Mucosa of rectum (tissue), 2 donors: ENCODE results near the gene ATP2C1.
"Not testable (repeated sequence)": the region's sequence is repeated elsewhere in the genome, so short reads cannot be mapped to it uniquely, and the experiment has no call there.

Source experiments
- H3K27ac ChIP-seq, 2 donors: one replicate each; pipeline ENCODE4 v1.7.0; 2013; ENCODE audit warnings: inconsistent platforms in 2 of 2, low read depth in 2 of 2, low read length in 2 of 2
- H3K27me3 ChIP-seq, 2 donors: one replicate each; pipeline ENCODE4 v1.7.0; 2013; ENCODE audit warnings: low read length in 2 of 2; ENCODE audit not compliant: control insufficient read depth in 2 of 2, insufficient read depth in 2 of 2
- H3K36me3 ChIP-seq, 2 donors: one replicate each; pipeline ENCODE4 v1.7.0; 2013; ENCODE audit warnings: low read length in 2 of 2; ENCODE audit not compliant: control insufficient read depth in 2 of 2, insufficient read depth in 2 of 2
- H3K4me1 ChIP-seq, 2 donors: one replicate each; pipeline ENCODE4 v1.7.0; 2013; ENCODE audit warnings: low read length in 2 of 2, mild to moderate bottlenecking in 1 of 2; ENCODE audit not compliant: control insufficient read depth in 2 of 2, insufficient read depth in 2 of 2
- H3K4me3 ChIP-seq, 2 donors: one replicate each; pipeline ENCODE4 v1.7.0; 2013; ENCODE audit warnings: low read length in 2 of 2
- H3K9ac ChIP-seq, 2 donors: one replicate each; pipeline ENCODE4 v1.7.0; 2013; ENCODE audit warnings: low read length in 2 of 2, low read depth in 1 of 2, mild to moderate bottlenecking in 1 of 2
- H3K9me3 ChIP-seq, 2 donors: one replicate each; pipeline ENCODE4 v1.7.0; 2013; ENCODE audit warnings: low read length in 2 of 2; ENCODE audit not compliant: control insufficient read depth in 2 of 2
- donor health status: healthy.
- donor health status: Normal muscosa, but diverticular disease.

ATP2C1 gene

GRCh38 chr3:130857336-130858026 is 36.4 kb upstream of the ATP2C1 start:
- Histone ChIP-seq H3K36me3 (no peaks in the 10 kb centered on the region), H3K27ac (no peak overlapping the region), H3K4me3 (no peak overlapping the region), H3K27me3 (no peaks in the 10 kb centered on the region), H3K9ac (no peak overlapping the region), H3K4me1 (no peaks in the 10 kb centered on the region), H3K9me3 (no peaks in the 10 kb centered on the region)

- H3K9me3 ChIP-seq, H3K27ac ChIP-seq, H3K4me1 ChIP-seq, H3K36me3 ChIP-seq, H3K27me3 ChIP-seq, H3K9ac ChIP-seq, H3K4me3 ChIP-seq: not testable (repeated sequence)
These were observed 31.8 kb upstream of the ATP2C1 start for GRCh38 chr3:130862130-130862529.

- Histone ChIP-seq H3K27me3 (no peaks in the 10 kb centered on the region), H3K4me1 (no peaks in the 10 kb centered on the region), H3K36me3 (no peaks in the 10 kb centered on the region), H3K9ac (no peak overlapping the region), H3K9me3 (no peaks in the 10 kb centered on the region), H3K4me3 (no peak overlapping the region), H3K27ac (no peak overlapping the region)
These were observed 28.4 kb upstream of the ATP2C1 start for GRCh38 chr3:130865489-130865888.

GRCh38 chr3:130866327-130866726 is 27.6 kb upstream of the ATP2C1 start:
- Histone ChIP-seq H3K27ac (no peak overlapping the region), H3K36me3 (no peaks in the 10 kb centered on the region), H3K27me3 (no peaks in the 10 kb centered on the region), H3K4me3 (no peak overlapping the region), H3K4me1 (no peaks in the 10 kb centered on the region), H3K9me3 (no peaks in the 10 kb centered on the region), H3K9ac (no peak overlapping the region)

- Histone ChIP-seq H3K36me3 (no peaks in the 10 kb centered on the region), H3K4me3 (no peak overlapping the region)
These were observed 23.5 kb upstream of the ATP2C1 start for GRCh38 chr3:130870423-130870822.

GRCh38 chr3:130876594-130876993 is 17.3 kb upstream of the ATP2C1 start:
- Histone ChIP-seq H3K36me3 (no peaks in the 10 kb centered on the region), H3K27ac (no peak overlapping the region), H3K27me3 (no peaks in the 10 kb centered on the region), H3K4me3 (no peak overlapping the region), H3K4me1 (no peaks in the 10 kb centered on the region), H3K9me3 (peaks cover 4 to 6% of the 10 kb centered on the region in 2 donors), H3K9ac (no peak overlapping the region)

More at GRCh38 chr3:130870423-130870822, 23.5 kb upstream of the ATP2C1 start:
- no peak overlapping the region for H3K27ac ChIP-seq
- H3K9me3 ChIP-seq, result no peaks in the 10 kb centered on the region
- H3K9ac ChIP-seq, result no peak overlapping the region
- H3K27me3 ChIP-seq, result no peaks in the 10 kb centered on the region
- no peaks in the 10 kb centered on the region for H3K4me1 ChIP-seq

- H3K9me3 ChIP-seq, result peaks cover 4 to 6% of the 10 kb centered on the region in 2 donors
These were observed 15.4 kb upstream of the ATP2C1 start for GRCh38 chr3:130878464-130878863.

GRCh38 chr3:130889416-130889946 is 4.4 kb upstream of the ATP2C1 start:
- H3K9ac ChIP-seq, result no peak overlapping the region
- H3K36me3 ChIP-seq, result no peaks in the 10 kb centered on the region
- H3K27ac ChIP-seq, result no peak overlapping the region
- H3K27me3 ChIP-seq, result no peaks in the 10 kb centered on the region
- peaks cover 2% of the 10 kb centered on the region in 2 donors for H3K4me1 ChIP-seq
- no peaks in the 10 kb centered on the region for H3K9me3 ChIP-seq
- H3K4me3 ChIP-seq, result no peak overlapping the region

More at GRCh38 chr3:130878464-130878863, 15.4 kb upstream of the ATP2C1 start:
- H3K27ac ChIP-seq, result no peak overlapping the region
- no peak overlapping the region for H3K9ac ChIP-seq
- no peaks in the 10 kb centered on the region for H3K4me1 ChIP-seq
- no peak overlapping the region for H3K4me3 ChIP-seq
- no peaks in the 10 kb centered on the region for H3K27me3 ChIP-seq
- no peaks in the 10 kb centered on the region for H3K36me3 ChIP-seq

- H3K36me3 ChIP-seq, result no peaks in the 10 kb centered on the region
- peaks cover 2 to 11% of the 10 kb centered on the region in 2 donors for H3K4me1 ChIP-seq
- peak overlapping the region; percentile 91 to 96 for H3K4me3 ChIP-seq
- no peaks in the 10 kb centered on the region for H3K27me3 ChIP-seq
- H3K27ac ChIP-seq, result peak overlapping the region; percentile 98 to 99
- no peaks in the 10 kb centered on the region for H3K9me3 ChIP-seq
- peak overlapping the region; percentile 98 to 100 for H3K9ac ChIP-seq
These were observed 1.0 kb upstream of the ATP2C1 start for GRCh38 chr3:130892759-130893375.

GRCh38 chr3:130894130-130894985 is 474 bp downstream of the ATP2C1 start:
- Histone ChIP-seq H3K4me1 (peaks cover 2 to 11% of the 10 kb centered on the region in 2 donors), H3K4me3 (peak overlapping the region; percentile 91 to 96), H3K9ac (peak overlapping the region; percentile 68 to 100), H3K36me3 (no peaks in the 10 kb centered on the region), H3K27ac (peak overlapping the region; percentile 98 to 99), H3K27me3 (no peaks in the 10 kb centered on the region), H3K9me3 (no peaks in the 10 kb centered on the region)
